Fibroblast of pulmonary artery (primary cell): ENCODE results near the gene SCGB3A1.

ENCODE experiments used
- DNase-seq: peaks from one replicate; pipeline ENCODE4 v3.0.0-alpha.2; 2010; ENCODE audit warnings: low read depth
- H3K4me3 ChIP-seq: replicated peaks from 2 replicates; pipeline ENCODE4 v1.5.1; 2011; ENCODE audit warnings: low read depth, mild to moderate bottlenecking, control low read depth, low read length, moderate library complexity
- TF ChIP-seq, protein P1 (sequence below): IDR thresholded peaks from 2 replicates; pipeline ENCODE4 v1.5.1; 2011; ENCODE audit warnings: mild to moderate bottlenecking, control low read depth, low read length, inconsistent platforms; ENCODE audit errors: missing control alignments

SCGB3A1 gene

DNA sequence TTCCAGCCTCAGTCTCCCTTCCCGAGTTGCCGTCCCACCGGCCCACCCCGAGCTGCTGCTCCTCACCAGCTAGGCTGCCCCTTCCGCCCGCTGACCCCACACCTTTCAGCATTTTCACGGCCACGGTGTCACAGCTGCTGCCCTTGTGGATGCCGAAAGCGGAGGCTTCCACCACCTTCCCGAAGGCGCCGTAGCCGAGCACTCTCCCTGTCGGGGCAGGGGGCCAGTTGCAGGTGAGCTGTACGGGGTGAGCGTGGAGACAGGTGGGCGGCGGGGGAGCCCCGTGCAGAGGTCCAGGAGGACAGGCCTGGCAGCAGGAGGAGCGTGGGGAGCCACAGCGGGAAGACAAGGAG, 28.2 kb upstream of the SCGB3A1 start:
- TF ChIP-seq, protein P1, sequence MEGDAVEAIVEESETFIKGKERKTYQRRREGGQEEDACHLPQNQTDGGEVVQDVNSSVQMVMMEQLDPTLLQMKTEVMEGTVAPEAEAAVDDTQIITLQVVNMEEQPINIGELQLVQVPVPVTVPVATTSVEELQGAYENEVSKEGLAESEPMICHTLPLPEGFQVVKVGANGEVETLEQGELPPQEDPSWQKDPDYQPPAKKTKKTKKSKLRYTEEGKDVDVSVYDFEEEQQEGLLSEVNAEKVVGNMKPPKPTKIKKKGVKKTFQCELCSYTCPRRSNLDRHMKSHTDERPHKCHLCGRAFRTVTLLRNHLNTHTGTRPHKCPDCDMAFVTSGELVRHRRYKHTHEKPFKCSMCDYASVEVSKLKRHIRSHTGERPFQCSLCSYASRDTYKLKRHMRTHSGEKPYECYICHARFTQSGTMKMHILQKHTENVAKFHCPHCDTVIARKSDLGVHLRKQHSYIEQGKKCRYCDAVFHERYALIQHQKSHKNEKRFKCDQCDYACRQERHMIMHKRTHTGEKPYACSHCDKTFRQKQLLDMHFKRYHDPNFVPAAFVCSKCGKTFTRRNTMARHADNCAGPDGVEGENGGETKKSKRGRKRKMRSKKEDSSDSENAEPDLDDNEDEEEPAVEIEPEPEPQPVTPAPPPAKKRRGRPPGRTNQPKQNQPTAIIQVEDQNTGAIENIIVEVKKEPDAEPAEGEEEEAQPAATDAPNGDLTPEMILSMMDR: no peak
- no peak for DNase-seq

DNA sequence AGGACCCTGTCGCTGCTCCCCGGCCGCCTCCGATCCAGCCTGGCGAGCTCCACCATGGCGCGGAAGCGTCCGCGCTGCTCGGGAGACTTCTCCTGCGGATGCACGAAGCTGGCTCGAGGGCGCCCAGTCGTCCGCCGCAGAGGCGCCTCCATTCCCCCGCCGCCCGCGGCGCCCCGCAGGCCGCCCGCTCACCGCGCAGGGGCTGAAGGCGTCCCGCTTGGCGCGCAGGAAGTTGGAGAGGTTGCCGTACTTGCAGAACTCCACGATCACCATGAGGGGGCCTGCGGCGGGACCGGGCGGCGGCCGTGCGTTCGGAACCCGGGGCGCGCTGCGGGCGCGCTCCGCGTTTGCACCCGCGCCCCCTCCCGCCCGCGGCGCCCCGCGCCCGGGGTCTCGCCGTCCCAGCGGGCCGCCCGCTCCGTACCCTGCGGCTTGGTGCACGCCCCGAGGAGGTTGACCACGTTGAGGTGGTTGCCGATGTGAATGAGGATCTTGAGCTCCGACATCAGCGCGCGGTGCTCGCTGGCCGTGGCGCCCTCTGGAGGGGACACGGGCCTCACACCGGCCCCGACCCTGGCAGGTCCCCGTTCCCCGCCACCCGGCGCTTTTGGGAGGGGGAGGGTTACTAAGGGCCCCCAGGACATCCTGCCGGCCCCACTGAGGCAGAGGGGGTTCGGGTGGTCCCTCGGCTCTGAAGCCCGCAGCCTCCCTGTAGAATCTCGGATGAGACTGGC, 27.7 kb upstream of the SCGB3A1 start:
- TF ChIP-seq, protein P1: peak; percentile 37
- peak overlapping the region; percentile 24 for H3K4me3 ChIP-seq
- peak; percentile 53 for DNase-seq

More for the DNA sequence above, 28.2 kb upstream of the SCGB3A1 start:
- H3K4me3 ChIP-seq: no peak overlapping the region

DNA sequence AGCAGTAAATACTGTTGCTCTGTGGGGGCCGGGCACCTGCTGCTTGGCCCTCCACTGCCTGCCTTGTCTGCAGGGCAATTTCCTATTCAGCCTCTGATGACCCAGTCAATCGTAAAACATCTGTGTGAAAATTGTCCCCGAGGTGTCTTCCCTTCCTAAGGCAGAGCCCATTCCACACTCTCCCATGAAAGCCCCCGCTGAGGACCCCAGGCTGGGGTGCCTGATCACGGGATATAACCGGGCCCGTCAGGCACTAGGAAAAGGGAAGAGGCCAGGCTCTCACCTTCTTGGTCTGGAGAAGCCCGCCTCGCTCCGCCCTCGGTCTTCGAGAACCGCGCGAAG, 27.2 kb upstream of the SCGB3A1 start:
- TF ChIP-seq, protein P1: no peak
- H3K4me3 ChIP-seq: peak overlapping the region; percentile 24
- DNase-seq: no peak

DNA sequence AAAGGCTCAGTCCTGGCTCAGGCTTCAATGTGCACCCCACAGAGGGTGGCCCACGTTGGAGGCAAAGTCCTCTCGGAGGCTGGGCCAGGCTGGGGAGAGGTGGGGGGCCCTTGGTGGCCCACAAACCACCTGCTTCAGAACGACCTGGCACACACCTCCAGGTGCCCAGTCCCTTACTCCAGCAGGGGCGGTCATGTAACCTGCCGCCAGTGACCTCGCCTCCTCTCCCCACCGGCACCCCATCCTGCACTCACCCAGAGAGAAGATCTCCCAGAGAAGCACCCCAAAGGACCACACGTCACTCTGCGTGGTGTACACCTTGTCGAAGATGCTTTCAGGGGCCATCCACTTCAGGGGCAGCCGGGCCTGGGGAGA, 22.5 kb upstream of the SCGB3A1 start:
- TF ChIP-seq, protein P1: no peak
- H3K4me3 ChIP-seq: no peak overlapping the region
- no peak for DNase-seq

DNA sequence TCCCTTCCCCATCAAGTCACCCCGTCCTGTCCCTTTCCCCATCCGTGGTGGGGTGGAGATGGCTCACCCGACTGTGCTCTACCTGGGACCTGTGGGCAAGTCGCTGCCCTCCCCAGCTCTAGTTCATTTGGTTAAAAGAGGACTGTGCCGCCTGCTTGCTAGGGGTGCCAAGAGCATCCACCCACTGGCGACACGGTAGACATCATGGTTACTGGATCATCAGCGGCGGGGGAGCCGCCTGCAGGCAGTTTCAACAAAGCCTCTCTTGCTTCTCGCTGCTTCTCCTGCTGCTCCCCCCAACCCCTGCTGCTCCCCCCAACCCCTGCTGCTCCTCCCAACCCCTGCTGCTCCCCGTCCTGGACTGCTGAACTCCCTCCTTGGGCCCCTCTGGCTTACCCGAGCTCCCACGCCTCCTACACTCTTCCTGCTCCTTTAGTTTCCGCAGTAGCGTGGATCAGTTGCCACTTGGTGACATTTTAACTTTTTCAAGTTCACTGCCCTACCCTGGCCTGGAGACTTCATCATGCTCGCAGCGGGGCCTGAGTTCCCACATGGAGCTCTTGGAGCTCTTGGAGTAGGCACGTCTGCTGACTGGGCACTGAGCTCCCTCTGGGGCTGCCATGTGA, 22.0 kb upstream of the SCGB3A1 start:
- DNase-seq: no peak
- no peak overlapping the region for H3K4me3 ChIP-seq
- TF ChIP-seq, protein P1: no peak

DNA sequence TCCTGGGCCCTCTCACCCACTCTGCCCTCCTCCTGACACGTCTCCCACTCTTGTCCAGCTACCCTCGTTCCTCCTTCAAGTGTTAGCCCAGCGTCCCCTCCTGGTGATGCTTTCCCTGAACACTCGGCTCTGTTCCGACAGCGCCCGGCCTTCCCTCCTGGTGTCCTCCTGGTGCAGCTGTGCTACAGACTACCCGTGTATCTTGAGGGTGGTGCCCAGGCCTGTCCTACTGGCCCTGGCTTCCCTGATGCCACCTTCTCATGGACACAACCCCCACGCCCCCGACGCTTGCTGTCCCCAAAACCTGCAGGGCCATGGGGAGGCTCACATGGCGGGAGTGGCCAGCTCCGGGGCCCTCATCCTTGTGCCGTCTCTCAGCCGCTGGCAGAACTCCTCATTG, 21.4 kb upstream of the SCGB3A1 start:
- TF ChIP-seq, protein P1: no peak

DNA sequence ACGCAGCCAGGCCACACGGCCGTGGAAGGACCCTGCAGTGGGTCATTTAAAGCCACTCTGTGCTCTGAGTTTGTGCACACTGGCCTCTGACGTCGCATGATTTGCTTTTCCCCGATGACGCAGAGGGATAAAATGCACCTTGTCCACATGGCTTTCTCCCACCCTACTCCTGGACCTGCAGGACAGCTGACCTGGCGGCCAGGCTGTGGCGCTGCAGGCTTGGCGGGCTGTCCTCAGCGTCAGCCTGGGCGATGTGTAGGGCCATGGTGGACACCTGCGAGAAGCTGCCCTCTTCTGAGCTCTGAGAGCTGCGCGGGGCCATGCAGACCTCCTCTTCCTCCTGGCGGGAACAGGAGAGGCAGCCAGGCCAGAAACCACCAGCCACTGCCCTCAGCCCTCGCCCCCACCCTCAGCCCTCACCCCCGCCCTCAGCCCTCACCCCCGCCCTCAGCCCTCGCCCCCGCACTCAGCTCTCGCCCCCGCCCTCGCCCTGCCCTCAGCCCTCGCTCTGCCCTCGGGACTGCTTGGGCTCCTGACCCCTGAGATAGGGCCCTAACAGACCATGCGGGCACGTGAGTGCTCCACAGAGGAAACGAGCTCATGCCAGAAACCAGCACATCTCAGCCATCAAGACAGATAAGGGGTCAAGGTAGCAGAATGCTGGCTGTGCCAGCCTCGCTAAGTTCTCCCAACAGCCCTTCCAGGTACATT, 20.0 kb upstream of the SCGB3A1 start:
- H3K4me3 ChIP-seq: no peak overlapping the region
- no peak for DNase-seq
- TF ChIP-seq, protein P1: no peak

More for the DNA sequence above, 21.4 kb upstream of the SCGB3A1 start:
- no peak for DNase-seq
- H3K4me3 ChIP-seq: no peak overlapping the region
